ENCODE measurements around the gene OSBPL6.

GRCh38 chr2:178285287-178285615 is 90.9 kb downstream of the OSBPL6 start:
- TF ChIP-seq, protein P1, sequence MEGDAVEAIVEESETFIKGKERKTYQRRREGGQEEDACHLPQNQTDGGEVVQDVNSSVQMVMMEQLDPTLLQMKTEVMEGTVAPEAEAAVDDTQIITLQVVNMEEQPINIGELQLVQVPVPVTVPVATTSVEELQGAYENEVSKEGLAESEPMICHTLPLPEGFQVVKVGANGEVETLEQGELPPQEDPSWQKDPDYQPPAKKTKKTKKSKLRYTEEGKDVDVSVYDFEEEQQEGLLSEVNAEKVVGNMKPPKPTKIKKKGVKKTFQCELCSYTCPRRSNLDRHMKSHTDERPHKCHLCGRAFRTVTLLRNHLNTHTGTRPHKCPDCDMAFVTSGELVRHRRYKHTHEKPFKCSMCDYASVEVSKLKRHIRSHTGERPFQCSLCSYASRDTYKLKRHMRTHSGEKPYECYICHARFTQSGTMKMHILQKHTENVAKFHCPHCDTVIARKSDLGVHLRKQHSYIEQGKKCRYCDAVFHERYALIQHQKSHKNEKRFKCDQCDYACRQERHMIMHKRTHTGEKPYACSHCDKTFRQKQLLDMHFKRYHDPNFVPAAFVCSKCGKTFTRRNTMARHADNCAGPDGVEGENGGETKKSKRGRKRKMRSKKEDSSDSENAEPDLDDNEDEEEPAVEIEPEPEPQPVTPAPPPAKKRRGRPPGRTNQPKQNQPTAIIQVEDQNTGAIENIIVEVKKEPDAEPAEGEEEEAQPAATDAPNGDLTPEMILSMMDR (IDR thresholded peaks at IDR 0.05), result no peak
- no peak for TF ChIP-seq POLR2A (IDR thresholded peaks at IDR 0.05)

Data from uterus (tissue), 2 donors.